ENCODE data around the gene GARIN3.

DNA sequence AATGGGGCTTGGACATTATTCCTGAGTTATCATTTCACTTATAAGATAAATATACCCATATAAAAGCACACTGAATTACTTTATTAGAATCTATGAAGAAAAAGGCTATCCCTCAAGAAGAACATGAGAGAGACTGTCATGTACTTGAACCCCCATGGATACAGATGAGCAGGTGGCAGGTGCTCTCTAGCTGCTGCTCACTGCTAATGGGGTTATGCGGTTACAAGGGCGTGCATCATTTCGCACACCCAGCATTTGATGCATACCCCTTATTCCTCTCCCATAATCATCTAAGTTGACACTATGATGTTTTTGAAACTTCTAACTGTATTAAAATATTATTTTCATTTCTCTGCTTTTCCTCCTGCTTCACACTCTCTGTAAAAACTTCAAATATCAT lies 31.0 kb upstream of the GARIN3 start:
- no peak for TF ChIP-seq POLR2A (IDR thresholded peaks at IDR 0.05)
- TF ChIP-seq CTCF (IDR thresholded peaks at IDR 0.05), result no peak
